Esophagus (tissue), 2 donors: ENCODE measurements around the gene RIN3. TPM values are rescaled to one million over a fixed set of nuclear protein-coding genes. Genes with fewer than 3 reads are reported as not detected.

Experiments used
- H3K27ac ChIP-seq, 2 donors: one replicate each; pipeline ENCODE4 v1.5.1; 2013; ENCODE audit warnings: low read depth in 2 of 2, mild to moderate bottlenecking in 2 of 2, inconsistent platforms in 1 of 2, low read length in 1 of 2, moderate library complexity in 1 of 2
- H3K27me3 ChIP-seq, 2 donors: one replicate each; pipeline ENCODE4 v1.6.1; 2013; ENCODE audit warnings: low read length in 2 of 2, control low read depth in 1 of 2, mild to moderate bottlenecking in 1 of 2; ENCODE audit not compliant: insufficient read depth in 2 of 2, control insufficient read depth in 1 of 2
- H3K36me3 ChIP-seq, 2 donors: one replicate each; pipeline ENCODE4 v1.6.1; 2013; ENCODE audit warnings: low read length in 1 of 2; ENCODE audit not compliant: control insufficient read depth in 2 of 2, insufficient read depth in 2 of 2
- H3K4me1 ChIP-seq, 2 donors: one replicate each; pipeline ENCODE4 v1.6.1; 2013; ENCODE audit warnings: low read length in 1 of 2; ENCODE audit not compliant: control insufficient read depth in 2 of 2, insufficient read depth in 2 of 2
- H3K4me3 ChIP-seq, 2 donors: one replicate each; pipeline ENCODE4 v1.5.1; 2013; ENCODE audit warnings: low read length in 2 of 2, mild to moderate bottlenecking in 2 of 2, low read depth in 1 of 2, moderate library complexity in 1 of 2
- H3K9me3 ChIP-seq, 2 donors: one replicate each; pipeline ENCODE4 v1.6.1; 2013; ENCODE audit warnings: mild to moderate bottlenecking in 2 of 2, low read depth in 1 of 2, low read length in 1 of 2, moderate library complexity in 1 of 2; ENCODE audit not compliant: control insufficient read depth in 2 of 2, insufficient read depth in 1 of 2
- WGBS, 2 donors: extraction: QIAGEN DNeasy Blood & Tissue Kit; methylation state at CpG; one replicate each; pipeline ENCODE4 v1.1.7; 2013; 5-methylcytosine and 5-hydroxymethylcytosine counted together
- polyA plus RNA-seq, 2 donors: library from polyadenylated mRNA; stranded (reverse); fragments of 200-250 nt; gene quantifications; one replicate each; pipeline ENCODE4 v1.2.3, GENCODE V29; 2013
- donor health status: healthy with polysubstance abuse.
- donor health status: Bipolar disorder and iron deficiency.

RIN3 gene
- polyA plus RNA-seq, 2 donors, result 4.8 to 7.3 TPM

DNA sequence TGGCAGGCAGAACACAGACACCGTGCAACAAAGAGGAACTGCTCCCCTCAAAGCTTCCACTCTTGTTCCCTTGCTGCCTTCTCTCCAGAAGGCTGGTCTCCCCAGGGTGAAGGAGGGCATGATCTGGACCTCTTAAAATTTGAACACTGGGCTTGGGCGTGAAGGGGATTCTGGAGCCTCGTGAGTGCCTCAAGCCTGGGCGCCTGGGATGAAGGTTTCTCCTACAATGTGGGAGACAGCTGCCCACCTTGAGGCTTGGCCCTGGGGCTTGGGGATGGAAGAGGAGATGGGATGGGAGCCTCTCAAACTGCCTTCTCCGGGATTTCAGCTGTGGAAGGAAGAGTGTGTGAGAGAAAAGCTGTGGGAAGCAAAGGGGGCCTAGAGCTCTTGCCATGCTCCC is 7.8 kb upstream of the RIN3 start:
- Histone ChIP-seq H3K9me3 (no peaks in the 10 kb centered on the region), H3K4me3 (no peak overlapping the region), H3K4me1 (peaks cover 0 to 2% of the 10 kb centered on the region in 2 donors), H3K27me3 (no peaks in the 10 kb centered on the region), H3K36me3 (no peaks in the 10 kb centered on the region), H3K27ac (no peak overlapping the region)
- WGBS, 2 donors, result 91 to 93% methylated on average over 5 of the region's 5 CpGs

DNA sequence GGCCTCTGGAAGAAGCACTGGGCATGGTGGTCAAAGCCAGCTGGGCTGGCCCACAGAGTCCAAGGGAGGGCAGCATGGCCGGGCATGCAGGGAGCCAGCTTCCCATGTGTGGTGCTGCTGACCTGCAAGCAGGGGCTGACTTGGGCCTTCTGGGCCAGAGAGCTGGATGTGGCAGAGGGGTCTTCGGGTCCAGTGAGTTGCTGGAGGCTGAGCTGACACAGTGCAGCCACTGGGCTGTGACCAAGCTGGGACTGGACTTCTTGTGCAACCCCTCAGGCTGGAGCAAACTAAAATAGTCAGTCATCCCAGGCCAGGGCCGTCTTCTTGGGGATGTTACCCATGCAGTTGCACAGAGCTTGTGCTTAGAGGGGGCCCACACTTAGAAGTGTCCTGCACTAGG is 7.3 kb upstream of the RIN3 start:
- Histone ChIP-seq H3K4me1 (peaks cover 0 to 2% of the 10 kb centered on the region in 2 donors), H3K27ac (no peak overlapping the region), H3K4me3 (no peak overlapping the region), H3K36me3 (no peaks in the 10 kb centered on the region), H3K9me3 (no peaks in the 10 kb centered on the region), H3K27me3 (no peaks in the 10 kb centered on the region)
- WGBS, 2 donors, result 90 to 97% methylated on average over 3 of the region's 3 CpGs

DNA sequence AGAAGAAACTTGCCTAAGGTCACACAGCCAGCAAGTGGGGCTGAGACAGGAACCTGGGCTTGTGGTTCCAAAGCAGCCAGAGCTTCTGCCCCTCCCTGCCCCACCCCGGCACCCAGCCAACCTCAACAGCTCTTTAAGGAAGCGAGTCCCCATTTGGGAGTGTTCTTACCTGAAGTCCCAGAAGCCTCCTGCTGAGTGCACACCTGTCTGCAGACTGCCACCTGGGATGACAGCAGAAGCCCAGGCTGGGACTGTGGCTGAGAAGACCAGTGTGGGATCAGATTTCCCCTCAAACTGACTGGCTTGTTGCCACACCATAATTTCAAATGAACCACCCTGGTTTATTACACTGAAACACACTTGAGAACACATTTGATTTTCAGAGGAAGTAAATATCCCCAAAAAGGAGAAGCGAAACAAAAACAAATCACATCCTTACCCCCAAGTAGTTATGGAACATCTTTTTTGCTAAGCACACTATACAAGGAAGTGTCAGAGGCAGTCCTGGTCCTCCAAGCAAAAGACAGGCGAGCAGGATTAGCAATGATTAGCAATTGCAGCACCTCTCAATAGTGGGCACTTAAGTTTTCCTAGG is 6.3 kb upstream of the RIN3 start:
- H3K4me3 ChIP-seq, result no peak overlapping the region
- no peaks in the 10 kb centered on the region for H3K36me3 ChIP-seq
- WGBS, 2 donors, result 59 to 60% methylated on average over 4 of the region's 4 CpGs
- H3K9me3 ChIP-seq, result no peaks in the 10 kb centered on the region
- peak overlapping the region in 1 of 2 donors; percentile 50 for H3K27ac ChIP-seq
- H3K27me3 ChIP-seq, result no peaks in the 10 kb centered on the region
- peaks cover 0 to 4% of the 10 kb centered on the region in 2 donors for H3K4me1 ChIP-seq

DNA sequence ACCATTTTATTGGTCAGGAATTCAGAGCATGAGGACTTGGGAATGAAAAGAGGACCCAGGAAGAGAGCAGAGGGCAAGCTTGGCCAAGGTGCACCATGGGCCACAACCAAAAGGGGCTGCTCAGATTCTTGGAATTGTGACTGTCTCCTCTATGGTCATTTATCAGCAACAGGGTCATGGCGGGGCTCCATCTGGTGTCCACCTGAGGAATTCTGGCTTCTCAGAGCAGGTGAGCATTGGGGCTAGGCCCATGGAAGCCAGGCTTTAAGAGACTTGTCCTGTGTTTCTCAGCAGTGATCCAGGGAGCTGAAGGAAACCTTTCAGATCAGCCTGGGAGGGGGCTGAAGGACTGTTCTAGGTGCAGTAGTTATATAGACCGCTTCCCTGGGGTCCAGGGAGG is 2.6 kb upstream of the RIN3 start:
- 86% methylated on average over 2 of the region's 2 CpGs for WGBS, 2 donors
- no peak overlapping the region for H3K27ac ChIP-seq
- H3K4me1 ChIP-seq, result peaks cover 0 to 8% of the 10 kb centered on the region in 2 donors
- H3K27me3 ChIP-seq, result no peaks in the 10 kb centered on the region
- H3K36me3 ChIP-seq, result no peaks in the 10 kb centered on the region
- H3K4me3 ChIP-seq, result no peak overlapping the region
- H3K9me3 ChIP-seq, result peaks cover 0 to 2% of the 10 kb centered on the region in 2 donors

DNA sequence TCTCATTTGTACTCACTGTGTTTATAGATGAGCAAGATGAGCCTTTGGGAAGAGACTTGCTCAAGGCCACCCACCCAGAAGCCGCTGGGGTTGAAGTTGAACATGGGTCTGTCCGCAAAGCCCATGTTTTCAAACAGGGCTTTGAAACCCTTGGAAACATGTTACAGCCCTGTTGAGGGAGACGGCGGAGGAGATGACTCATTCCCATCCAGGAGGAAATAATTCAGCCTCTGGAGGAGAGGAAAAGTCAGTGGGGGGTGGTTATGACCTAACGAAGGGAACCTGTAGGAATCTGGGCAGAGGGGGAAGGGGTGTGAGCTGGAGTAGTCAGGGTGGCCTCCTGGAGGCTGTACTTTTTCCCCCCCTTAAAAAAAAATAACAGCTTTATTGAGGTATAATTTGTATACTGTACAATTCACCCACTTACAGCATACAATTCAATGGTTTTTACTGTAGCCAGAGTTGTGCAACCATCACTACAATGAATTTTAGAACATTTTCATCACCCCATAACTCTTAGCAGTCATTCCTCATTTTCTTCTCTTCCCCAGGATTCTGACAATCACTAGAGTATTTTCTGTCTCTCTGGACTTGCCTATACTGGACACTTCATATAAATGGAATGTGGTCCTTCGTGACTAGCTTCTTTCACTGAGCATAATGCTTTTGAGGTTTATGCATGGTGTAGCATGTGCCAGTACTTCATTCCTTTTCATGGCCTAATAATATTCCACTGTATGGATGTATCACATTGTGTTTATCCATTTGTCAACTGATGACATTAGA is 1.9 kb upstream of the RIN3 start:
- Histone ChIP-seq H3K4me3 (no peak overlapping the region), H3K4me1 (peaks cover 0 to 8% of the 10 kb centered on the region in 2 donors), H3K27me3 (no peaks in the 10 kb centered on the region), H3K9me3 (peaks cover 0 to 2% of the 10 kb centered on the region in 2 donors), H3K36me3 (no peaks in the 10 kb centered on the region), H3K27ac (no peak overlapping the region)
- WGBS, 2 donors, result 31 to 56% methylated on average over 6 of the region's 6 CpGs

DNA sequence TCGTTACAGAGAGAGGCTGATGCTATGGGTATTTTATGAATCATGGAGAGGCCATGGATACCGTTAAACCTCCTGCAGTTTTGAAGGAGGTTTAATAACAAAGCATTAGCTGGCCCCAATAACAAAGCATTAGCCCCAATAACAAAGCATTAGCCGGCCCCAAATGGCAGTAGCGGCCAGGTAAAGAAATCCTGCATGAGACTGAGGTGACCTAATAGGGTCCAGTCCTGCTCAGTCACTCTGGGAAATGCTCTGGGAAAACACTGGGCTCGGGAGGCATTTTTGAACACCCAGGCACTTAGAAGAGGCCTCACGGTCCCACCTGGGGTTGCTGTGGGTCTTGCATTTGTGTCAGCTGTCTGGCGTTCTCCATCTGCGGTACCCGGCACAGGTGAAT is 776 bp upstream of the RIN3 start:
- Histone ChIP-seq H3K4me3 (peak overlapping the region; percentile 68 to 75), H3K27ac (peak overlapping the region; percentile 72 to 81), H3K9me3 (peaks cover 0 to 2% of the 10 kb centered on the region in 2 donors), H3K4me1 (peaks cover 0 to 10% of the 10 kb centered on the region in 2 donors), H3K36me3 (no peaks in the 10 kb centered on the region), H3K27me3 (no peaks in the 10 kb centered on the region)
- WGBS, 2 donors, result 65 to 69% methylated on average over 9 of the region's 9 CpGs

DNA sequence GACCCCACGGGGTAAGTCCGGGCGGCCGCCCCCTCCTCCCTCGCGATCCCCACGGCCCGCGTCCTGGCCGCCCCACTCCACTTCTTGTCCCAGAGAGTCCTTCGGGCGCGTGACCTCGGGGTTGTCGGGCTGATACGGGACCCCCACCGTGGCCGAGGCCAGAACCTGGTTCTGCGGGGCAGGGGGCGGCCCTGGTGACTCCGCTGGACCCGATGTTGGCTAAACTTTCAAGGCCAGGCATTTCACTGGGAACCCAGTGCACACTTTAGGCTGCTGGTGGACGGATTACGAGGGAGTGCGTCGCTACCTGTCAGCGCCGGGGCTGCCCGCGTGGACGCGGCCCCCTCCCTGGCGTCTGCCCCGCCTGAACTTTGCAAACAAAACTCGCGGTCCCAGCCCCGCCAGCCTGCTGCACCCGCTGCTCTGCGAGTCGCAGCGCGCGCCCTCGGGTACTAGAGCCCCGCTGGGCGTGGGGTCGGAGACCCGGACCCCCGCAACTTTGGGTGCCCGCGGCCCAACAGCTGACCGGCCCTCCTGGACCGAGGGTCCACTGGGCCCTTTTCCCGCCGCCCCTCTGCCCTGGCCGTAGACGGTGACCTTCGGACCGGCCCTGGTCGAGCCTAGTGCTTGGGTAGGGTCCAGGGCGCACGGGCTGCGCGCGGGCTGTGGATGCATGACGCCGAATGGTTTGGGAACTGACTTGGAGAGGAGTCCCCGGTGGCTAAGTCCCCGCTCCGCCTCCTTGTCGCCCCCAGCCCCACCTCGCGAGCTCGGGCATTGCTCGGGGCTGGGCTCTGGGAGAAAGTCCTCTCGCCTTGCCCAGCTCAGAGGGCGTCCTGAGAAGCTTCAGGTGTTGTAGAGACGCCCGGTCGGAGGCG is 624 bp downstream of the RIN3 start:
- Histone ChIP-seq H3K4me3 (peak overlapping the region; percentile 68 to 75), H3K27me3 (no peaks in the 10 kb centered on the region), H3K27ac (peak overlapping the region; percentile 72 to 81), H3K9me3 (peaks cover 0 to 2% of the 10 kb centered on the region in 2 donors), H3K4me1 (peaks cover 0 to 11% of the 10 kb centered on the region in 2 donors), H3K36me3 (no peaks in the 10 kb centered on the region)
- 12% methylated on average over 67 to 81 of the region's 81 CpGs for WGBS, 2 donors

DNA sequence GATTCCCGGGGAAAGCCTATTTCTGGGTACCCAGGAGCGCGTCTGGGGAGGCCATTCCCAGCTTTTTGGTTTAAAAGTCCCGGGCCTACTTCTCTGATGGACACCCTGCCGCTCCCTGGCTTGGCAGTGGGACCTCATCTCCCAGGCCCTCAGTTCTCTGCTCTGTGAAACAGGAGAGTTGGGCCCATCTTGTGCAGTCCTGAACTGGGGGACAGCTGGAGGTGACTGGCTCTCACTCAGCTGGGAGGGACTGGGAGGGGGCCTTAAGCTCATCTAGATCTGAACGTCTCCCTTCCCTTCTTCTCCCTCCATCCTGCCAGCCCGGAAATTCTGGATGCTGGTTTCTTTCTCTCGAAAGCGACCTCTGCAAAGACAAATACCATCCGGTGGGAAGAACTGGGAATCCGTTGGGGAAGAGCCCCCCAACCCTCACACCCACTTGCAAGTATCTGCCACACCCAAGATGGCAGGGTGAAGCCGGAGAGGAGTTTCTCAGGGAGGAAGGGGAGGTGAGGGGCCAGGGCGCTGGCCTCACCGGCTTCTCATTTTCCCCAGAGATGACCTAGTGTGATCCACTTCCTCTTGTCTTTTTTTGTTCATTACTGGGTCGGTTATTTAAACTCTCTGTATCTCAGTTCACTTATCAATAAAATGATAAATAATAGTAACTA is 1.4 kb downstream of the RIN3 start:
- H3K9me3 ChIP-seq, result peaks cover 0 to 2% of the 10 kb centered on the region in 2 donors
- no peaks in the 10 kb centered on the region for H3K36me3 ChIP-seq
- H3K27me3 ChIP-seq, result no peaks in the 10 kb centered on the region
- 56 to 63% methylated on average over 15 of the region's 15 CpGs for WGBS, 2 donors
- peak overlapping the region; percentile 68 to 75 for H3K4me3 ChIP-seq
- H3K4me1 ChIP-seq, result peaks cover 0 to 15% of the 10 kb centered on the region in 2 donors
- H3K27ac ChIP-seq, result peak overlapping the region in 1 of 2 donors; percentile 72
